ENCODE measurements around the gene ARID5B.

Gene ARID5B

GRCh38 chr10:62057850-62058249, 156.4 kb downstream of the ARID5B start:
- no peak for DNase-seq

- DNase-seq, result no peak
Measured at GRCh38 chr10:62058476-62058875, 157.0 kb downstream of the ARID5B start.

DNA sequence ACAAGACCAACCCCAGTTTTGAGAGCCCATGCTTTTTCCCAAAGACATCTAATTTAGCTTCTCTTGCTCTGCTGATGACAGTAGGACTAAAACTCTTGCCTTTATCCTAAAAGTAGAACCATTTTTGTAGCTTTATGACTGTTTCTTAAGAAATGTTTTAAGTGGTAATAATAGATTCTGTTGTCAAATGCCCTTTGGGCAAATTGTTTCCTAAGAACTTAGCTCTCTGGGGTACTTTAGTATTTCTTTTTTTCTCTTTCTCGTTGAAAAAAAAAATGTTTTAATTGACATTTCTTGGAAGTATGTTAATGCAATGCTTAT, 157.4 kb downstream of the ARID5B start:
- no peak for DNase-seq

- DNase-seq, result no peak
Measured at GRCh38 chr10:62059217-62059920, 157.9 kb downstream of the ARID5B start.

- no peak for DNase-seq
Measured at GRCh38 chr10:62062028-62062427, 160.5 kb downstream of the ARID5B start.

DNA sequence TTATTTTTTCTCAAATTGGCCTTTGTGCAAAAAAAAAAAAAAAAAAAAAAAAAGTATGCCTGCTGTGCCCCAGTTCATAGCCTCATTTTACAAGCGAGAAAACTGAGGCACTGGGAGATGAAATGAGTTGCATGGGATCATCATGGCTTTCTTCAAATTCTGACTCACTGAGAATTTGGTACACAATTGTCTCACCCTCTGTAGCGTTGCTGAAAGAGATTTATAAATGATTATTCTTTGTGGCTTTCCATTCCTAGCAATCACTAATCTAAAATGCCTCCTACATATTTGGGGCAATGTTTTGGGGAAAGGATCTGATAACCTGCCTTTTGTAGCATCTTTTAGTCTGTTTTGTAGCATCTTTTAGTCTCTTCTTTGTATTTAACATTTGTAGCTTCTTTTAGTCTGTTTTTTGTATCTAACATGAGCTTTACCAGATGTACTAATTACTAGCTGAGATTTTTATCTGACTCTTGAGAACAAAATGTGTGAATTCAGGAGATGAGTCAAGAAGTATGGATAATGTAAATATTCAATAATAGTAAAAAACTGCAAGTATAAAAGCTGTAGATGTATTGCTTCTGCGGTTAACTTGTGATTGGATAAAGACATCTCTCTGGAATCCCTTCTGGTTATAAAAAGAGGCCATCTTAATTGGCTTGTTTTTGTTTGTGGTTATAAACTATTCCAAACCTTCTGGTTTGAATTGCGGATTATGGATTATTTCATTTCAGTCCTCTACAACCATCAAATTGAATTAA, 161.4 kb downstream of the ARID5B start:
- DNase-seq, result no peak

DNA sequence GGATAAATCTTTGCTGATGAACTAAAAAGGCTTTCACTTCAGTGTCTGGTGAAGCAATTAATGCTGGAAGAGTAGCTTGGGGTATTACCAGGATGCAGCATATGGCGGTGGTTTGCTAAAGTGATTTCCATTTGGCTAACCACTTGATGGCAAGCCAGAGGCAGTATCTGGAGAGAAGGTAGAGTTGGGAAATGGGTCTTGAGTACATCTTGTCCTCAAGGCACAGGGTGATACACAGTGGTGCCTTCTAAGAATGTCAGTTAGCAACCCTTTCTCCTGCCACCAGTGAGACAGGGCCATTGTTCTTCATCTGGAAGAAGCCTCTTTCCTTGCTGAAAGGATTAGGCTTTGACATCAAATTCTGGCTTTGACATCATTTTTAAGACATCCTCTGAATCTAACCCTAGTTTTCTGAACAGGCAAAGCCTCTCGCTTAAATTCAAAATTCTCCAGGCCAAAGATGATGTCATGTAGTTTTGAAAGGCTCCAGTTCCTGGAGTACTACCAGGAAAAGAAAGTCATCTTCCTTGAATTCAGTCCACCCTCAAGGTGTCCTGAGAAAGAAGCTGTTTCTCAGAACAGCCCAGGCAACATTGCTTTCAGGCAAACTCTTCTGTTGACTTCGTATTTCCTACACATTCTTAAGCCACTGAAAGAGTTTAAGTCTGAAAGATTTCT, 162.4 kb downstream of the ARID5B start:
- DNase-seq, result no peak

GRCh38 chr10:62067560-62067959, 166.1 kb downstream of the ARID5B start:
- no peak for DNase-seq

GRCh38 chr10:62068464-62068863, 167.0 kb downstream of the ARID5B start:
- DNase-seq, result no peak

DNA sequence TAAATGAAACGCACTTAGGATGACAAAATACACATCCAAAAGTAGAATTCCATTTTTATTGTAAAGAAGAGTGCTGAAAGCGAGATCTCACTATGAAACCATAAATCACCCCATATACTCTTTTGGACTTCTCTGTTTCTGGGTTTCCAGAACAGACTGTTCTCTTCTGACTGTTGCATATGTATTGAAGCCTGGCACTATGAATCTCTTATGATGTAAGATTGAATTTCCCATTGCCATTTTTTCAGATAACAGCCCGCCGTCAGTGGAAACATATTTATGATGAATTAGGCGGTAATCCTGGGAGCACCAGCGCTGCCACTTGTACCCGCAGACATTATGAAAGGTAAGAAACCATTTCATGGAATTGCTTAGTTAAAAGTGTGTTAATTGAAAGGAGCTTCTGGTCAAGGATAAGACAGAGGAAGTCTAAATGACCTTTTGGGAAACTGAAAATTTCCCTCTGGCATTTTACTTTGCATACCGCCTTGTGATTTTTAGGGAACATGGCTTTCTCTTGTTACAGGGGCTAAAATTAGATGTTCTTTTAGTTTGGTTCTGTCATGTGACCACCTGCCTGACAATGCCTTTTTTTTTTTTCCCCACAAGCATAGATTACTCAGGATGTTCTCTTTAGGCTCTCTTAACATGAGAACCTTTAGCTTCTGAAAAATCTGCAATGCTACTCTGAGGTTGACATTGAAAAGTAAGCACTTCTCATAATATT, 168.1 kb downstream of the ARID5B start:
- DNase-seq, result no peak

GRCh38 chr10:62071846-62072281, 170.4 kb downstream of the ARID5B start:
- no peak for DNase-seq

GRCh38 chr10:62072901-62073300, 171.4 kb downstream of the ARID5B start:
- DNase-seq, result no peak

DNA sequence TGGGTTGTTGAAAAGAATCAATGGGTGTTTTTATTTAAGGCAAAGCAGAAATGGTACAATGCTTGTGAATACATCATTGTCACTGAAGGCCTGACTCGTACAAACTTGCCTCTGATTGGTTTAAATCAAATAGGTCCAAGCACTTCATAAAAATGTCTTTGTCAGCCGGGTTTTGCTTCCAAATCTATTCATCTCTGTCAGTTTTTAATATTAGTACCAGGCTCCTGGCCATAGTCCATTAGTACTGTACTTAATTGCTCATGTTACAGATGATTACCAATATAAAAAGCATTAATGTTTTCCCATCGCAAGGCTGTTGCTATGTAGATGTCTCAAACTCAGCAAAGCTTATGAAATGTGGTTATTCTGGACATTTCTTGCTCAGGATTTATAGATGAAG, 171.9 kb downstream of the ARID5B start:
- DNase-seq, result no peak

DNA sequence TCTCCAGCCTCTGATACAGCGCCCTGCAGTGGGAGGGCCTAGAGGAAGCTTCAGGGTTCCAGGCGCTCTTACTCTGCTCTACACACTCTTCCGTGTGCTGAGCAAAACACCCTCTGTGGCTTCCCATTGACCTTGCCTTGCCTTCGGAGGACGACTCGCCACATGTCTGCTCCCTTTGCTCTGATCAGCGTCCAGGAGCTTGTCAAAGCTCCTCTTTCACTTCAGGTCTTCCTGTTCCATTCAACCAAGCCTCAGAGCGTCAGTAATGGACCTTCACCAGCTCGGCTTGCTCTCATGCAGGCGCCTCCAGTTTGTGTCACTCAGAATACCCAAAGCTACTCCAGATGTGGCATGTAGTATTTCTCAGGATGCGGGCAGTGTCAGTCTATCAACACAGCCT, 173.9 kb downstream of the ARID5B start:
- no peak for DNase-seq

- DNase-seq, result no peak
Measured at GRCh38 chr10:62075912-62076311, 174.4 kb downstream of the ARID5B start.

DNA sequence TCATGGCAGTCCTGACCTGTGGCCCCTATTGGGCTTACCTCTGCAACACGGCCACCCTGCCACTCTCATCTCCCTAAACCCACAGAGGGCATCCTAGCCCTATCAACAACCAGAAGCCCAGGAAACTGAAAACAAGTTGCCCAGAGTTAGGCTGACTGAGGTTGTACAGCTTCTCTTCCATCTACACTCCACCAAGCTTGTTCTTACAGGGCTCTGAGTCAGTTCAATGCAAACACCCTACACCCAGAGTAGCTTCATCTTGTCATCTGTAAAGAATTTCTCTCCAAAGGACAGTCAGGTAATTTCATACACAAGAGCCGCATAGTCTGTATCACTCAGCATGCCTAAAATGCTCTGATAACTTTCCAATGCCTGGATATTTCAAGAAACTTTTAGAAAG, 175.4 kb downstream of the ARID5B start:
- no peak for DNase-seq

GRCh38 chr10:62077330-62078015, 176.0 kb downstream of the ARID5B start:
- no peak for DNase-seq

- no peak for DNase-seq
Measured at GRCh38 chr10:62079885-62080559, 178.5 kb downstream of the ARID5B start.

GRCh38 chr10:62080905-62081304, 179.4 kb downstream of the ARID5B start:
- no peak for DNase-seq

DNA sequence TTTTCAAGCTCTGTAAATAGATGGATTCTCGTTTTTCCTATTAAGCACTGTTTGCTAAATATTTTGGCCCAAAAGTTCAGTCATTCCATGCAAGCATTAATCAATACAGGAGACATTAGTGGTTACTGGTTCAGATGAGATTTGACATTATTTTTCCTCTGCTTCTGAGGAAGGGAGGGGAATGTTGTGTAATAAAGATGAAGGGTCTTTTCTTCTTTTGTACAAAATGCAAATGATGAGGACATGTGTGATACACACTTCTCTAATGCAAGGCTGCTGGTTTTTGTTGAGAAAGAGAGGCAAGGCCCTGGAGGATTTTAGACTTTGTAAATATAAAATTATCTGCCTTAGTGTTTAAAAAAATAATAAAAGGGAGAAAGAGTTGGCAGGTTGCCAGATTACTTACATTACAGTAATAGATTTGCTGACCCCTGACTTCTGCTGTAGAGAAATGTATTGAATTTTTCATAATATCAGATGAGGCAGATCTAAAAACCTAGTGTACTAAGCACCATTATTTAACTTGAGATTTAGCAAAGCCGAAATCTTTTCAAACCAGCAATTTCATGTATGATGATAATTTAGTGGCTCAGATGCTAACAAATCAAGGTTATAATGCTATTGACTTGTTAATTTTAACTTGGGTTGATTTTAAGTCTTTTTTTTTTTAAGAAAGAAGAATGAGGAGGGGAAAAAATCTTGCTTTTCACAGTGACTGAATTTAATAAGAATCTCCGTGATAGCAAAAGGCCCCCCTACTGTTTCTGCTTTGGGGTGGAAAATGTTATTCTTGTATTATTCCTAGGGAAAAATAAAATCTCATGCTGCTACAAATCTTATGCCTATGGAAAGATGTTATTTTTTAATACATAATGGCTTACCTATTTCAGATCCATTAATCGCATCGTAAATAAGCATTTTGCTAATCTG, 180.1 kb downstream of the ARID5B start:
- DNase-seq, result no peak

GRCh38 chr10:62082271-62082656, 180.8 kb downstream of the ARID5B start:
- no peak for DNase-seq
